Stimulated activated effector memory CD8-positive, alpha-beta T cell treated with anti-CD3 and anti-CD28 coated beads, Interleukin-12 subunit alpha, Interleukin-12 subunit beta, amount 100 ng/mL, for 72 hours (primary cell): ENCODE measurements around the gene TRAPPC13.

ENCODE experiments used
- ATAC-seq: fragments of 150-1000 bp; cut with Tn5 transposase; 2 replicates; pipeline ENCODE4 v1.10.0; 2021
- DNase-seq, 2 donors: peaks; one replicate each; pipeline ENCODE4 v3.0.0; 2021 to 2022; ENCODE audit warnings: low spot score in 2 of 2
- H3K27ac Mint-ChIP-seq: one replicate; pipeline ENCODE4 v1.8.0; 2022; ENCODE audit warnings: mild to moderate bottlenecking, mixed read lengths
- H3K36me3 Mint-ChIP-seq: one replicate; pipeline ENCODE4 v1.8.0; 2022; ENCODE audit warnings: mild to moderate bottlenecking, mixed read lengths
- H3K4me1 Mint-ChIP-seq: one replicate; pipeline ENCODE4 v1.8.0; 2022; ENCODE audit warnings: mixed read lengths
- H3K4me3 Mint-ChIP-seq: one replicate; pipeline ENCODE4 v1.8.0; 2022; ENCODE audit warnings: mild to moderate bottlenecking, mixed read lengths
- H3K9me3 Mint-ChIP-seq: one replicate; pipeline ENCODE4 v1.8.0; 2022; ENCODE audit warnings: mixed read lengths

Gene TRAPPC13

GRCh38 chr5:65707663-65708062, 82.8 kb downstream of the TRAPPC13 start:
- H3K9me3 Mint-ChIP-seq = no peaks in the 10 kb centered on the region
- H3K36me3 Mint-ChIP-seq = peaks cover 93% of the 10 kb centered on the region
- no peaks in the 10 kb centered on the region for H3K4me1 Mint-ChIP-seq
- no peak for DNase-seq
- no peak overlapping the region for H3K4me3 Mint-ChIP-seq
- H3K27ac Mint-ChIP-seq = no peak overlapping the region
- ATAC-seq = no peak

DNA sequence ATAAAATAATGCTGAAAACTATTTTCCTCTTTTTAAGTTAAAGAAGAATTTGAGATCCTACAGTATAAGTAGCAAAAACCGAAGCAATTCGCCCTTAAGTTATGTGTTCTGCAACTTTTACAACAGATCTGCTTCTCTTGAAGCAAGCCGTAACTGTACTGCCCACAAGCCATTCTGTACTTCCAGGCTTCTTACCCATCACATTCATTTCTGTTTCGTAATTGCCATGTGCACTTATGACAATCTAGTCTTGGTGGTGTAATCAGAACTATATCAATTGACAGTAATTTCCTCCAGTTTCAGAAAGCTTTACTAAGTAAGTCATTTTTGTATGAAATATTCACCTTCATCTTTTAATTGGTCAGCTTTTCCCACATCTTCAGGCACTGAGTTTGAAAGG, 83.3 kb downstream of the TRAPPC13 start:
- no peak for DNase-seq
- Mint-ChIP-seq H3K4me1 (peaks cover 3% of the 10 kb centered on the region), H3K9me3 (no peaks in the 10 kb centered on the region), H3K36me3 (peaks cover 93% of the 10 kb centered on the region), H3K4me3 (no peak overlapping the region), H3K27ac (no peak overlapping the region)
- ATAC-seq = no peak
